Gastroesophageal sphincter (tissue), 3 donors: ENCODE results near the gene IL17F.

Source experiments
- POLR2AphosphoS5 ChIP-seq: sonication (generic); formaldehyde crosslinking; IDR thresholded peaks from one replicate; pipeline ENCODE4 v1.6.1; 2017; ENCODE audit warnings: antibody characterized with exemption
- TF ChIP-seq, protein P1 (sequence below), 4 experiments: fragments of 200-600 bp in 2 of 4; fragments of 450-650 bp in 2 of 4; sonication (generic) in 1 of 4; IDR thresholded peaks; one replicate each; pipeline ENCODE4 v1.5.1; 2017 to 2019; ENCODE audit warnings: antibody characterized with exemption in 4 of 4, mild to moderate bottlenecking in 2 of 4, moderate library complexity in 2 of 4

DNA sequence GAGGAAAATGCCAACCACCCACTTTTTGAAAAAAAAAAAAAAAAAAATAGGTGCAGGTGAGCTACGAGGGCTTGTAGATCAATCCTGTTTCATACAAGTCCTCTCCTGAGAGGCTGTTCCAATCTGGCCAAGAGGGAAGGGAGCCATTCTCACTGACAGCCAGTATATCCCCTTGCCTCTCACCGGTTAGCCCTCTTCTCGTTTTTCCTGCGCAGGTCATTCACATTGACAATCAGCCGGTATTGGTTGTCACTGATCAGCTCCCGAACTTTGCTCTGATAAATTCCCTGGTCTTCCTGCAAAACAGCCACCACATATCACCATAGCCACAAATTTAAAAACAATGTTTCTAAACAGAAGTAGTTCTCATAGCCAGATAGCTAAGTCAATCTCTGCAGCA lies 38.8 kb upstream of the IL17F start:
- TF ChIP-seq, protein P1, sequence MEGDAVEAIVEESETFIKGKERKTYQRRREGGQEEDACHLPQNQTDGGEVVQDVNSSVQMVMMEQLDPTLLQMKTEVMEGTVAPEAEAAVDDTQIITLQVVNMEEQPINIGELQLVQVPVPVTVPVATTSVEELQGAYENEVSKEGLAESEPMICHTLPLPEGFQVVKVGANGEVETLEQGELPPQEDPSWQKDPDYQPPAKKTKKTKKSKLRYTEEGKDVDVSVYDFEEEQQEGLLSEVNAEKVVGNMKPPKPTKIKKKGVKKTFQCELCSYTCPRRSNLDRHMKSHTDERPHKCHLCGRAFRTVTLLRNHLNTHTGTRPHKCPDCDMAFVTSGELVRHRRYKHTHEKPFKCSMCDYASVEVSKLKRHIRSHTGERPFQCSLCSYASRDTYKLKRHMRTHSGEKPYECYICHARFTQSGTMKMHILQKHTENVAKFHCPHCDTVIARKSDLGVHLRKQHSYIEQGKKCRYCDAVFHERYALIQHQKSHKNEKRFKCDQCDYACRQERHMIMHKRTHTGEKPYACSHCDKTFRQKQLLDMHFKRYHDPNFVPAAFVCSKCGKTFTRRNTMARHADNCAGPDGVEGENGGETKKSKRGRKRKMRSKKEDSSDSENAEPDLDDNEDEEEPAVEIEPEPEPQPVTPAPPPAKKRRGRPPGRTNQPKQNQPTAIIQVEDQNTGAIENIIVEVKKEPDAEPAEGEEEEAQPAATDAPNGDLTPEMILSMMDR (IDR thresholded peaks at IDR 0.05): no peak
- no peak for TF ChIP-seq POLR2AphosphoS5
